Measurements from ENCODE around the gene RAB40B. TPM values are rescaled to one million over a fixed set of nuclear protein-coding genes. Genes with fewer than 3 reads are reported as not detected.

Gene RAB40B
- polyA plus RNA-seq, 1 of the 3 experiments (the other 2 are of a cell fraction) = 20.7 TPM

DNA sequence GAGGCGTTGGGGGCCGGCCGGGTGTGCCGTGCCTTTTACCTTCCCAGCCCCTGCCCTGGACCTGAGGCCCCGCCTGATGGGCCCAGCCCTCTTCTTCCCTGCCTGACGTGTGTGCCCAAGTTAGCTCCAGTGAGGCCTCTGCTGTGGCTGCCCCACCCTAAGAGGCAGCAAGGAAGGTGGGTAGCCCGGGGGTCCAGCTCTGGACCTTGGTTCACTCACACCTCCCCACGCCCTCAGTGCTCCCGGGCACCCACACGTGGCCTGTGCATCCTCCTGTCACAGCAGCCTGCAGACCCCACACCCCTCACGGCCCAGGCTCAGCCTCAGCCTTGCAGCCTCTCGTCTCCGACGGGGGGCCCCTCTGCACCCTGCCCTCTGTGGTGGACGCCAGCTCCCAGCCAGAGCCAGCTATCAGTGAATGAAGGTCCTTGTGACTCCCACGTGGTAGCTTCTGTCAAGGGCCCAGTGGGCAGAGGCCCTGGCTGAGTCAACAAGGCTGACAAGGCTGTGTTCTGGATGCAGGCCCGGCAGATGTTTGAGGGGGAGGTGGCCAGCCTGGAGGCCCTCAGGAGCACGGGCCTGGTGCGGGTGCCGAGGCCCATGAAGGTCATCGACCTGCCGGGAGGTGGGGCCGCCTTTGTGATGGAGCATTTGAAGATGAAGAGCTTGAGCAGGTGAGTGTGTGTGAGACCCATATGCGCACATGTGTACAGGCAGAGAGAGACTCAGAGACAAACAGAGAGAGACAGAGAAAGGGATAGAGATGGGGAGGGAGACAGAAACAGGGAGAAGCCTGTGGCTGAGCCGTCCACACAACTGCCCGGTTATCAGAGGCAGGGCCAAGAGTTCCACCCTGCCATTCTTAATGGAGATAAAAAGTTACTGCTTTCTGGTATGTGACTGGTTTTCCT, 39.7 kb upstream of the RAB40B start:
- Histone ChIP-seq H3K27me3 (ENCODE audit: insufficient read depth) (no peaks in the 10 kb centered on the region), H3K27ac (ENCODE audit: low read depth in 2 of 2, low read length in 1 of 2) (no peak overlapping the region), H2AFZ (ENCODE audit: low read depth) (no peak overlapping the region), H3F3A (replicated peaks; ENCODE audit: insufficient read depth) (no peaks in the 10 kb centered on the region), H4K20me1 (ENCODE audit: insufficient read depth) (no peaks in the 10 kb centered on the region), H3K9me3 (peaks cover 12% of the 10 kb centered on the region; the same call in 1 of the 2 replicates), H3K36me3 (replicated peaks in 1 of 2; ENCODE audit: control insufficient read depth in 1 of 2, insufficient read depth in 2 of 2, low read length in 1 of 2) (peaks cover 17 to 42% of the 10 kb centered on the region in 2 experiments), H3K9ac (no peak overlapping the region), H3K4me3 (ENCODE audit: low read depth in 2 of 2, low read length in 1 of 2) (no peak overlapping the region), H3K9me2 (no peaks in the 10 kb centered on the region), H3K79me2 (ENCODE audit: insufficient read depth) (no peaks in the 10 kb centered on the region), H3K4me1 (ENCODE audit: control insufficient read depth in 1 of 2, insufficient read depth in 2 of 2, low read depth in 1 of 2, low read length in 1 of 2) (peaks cover 0 to 3% of the 10 kb centered on the region in 2 experiments; a peak in 1 of 4 replicates), H3K4me2 (no peak overlapping the region)
- TF ChIP-seq FOSL2 (IDR thresholded peaks at IDR 0.05; ENCODE audit: borderline replicate concordance, low read depth) (no peak), RFX5 (IDR thresholded peaks at IDR 0.05; ENCODE audit: low read length) (no peak), USF2 (IDR thresholded peaks at IDR 0.05; ENCODE audit: borderline replicate concordance, low read depth, low read length) (no peak), FOXJ3 (CRISPR knock-in tag; IDR thresholded peaks at IDR 0.05) (no peak), POLR2AphosphoS5 (IDR thresholded peaks at IDR 0.05; ENCODE audit: low read depth, low read length) (no peak), TAF1 (IDR thresholded peaks at IDR 0.05; ENCODE audit: borderline replicate concordance, low read depth, low read length) (no peak), USF1 (IDR thresholded peaks at IDR 0.05; ENCODE audit: borderline replicate concordance, low read depth) (no peak), RCOR1 (IDR thresholded peaks at IDR 0.05; ENCODE audit: low read length) (no peak), EZH2phosphoT487 (IDR thresholded peaks at IDR 0.05; ENCODE audit: borderline replicate concordance, low read depth) (no peak), MXI1 (IDR thresholded peaks at IDR 0.05; ENCODE audit: low read depth, low read length) (no peak), NRF1 (IDR thresholded peaks at IDR 0.05; ENCODE audit: low read depth, low read length) (no peak), ELF1 (IDR thresholded peaks at IDR 0.05) (no peak), EP300 (IDR thresholded peaks at IDR 0.05; ENCODE audit: borderline replicate concordance in 1 of 2, low read depth in 1 of 2, low read length in 1 of 2) (no peak), GATA2 (CRISPR knock-in tag; IDR thresholded peaks at IDR 0.05) (no peak), NFIC (IDR thresholded peaks at IDR 0.05; ENCODE audit: borderline replicate concordance) (no peak)
- TF ChIP-seq, protein P1, sequence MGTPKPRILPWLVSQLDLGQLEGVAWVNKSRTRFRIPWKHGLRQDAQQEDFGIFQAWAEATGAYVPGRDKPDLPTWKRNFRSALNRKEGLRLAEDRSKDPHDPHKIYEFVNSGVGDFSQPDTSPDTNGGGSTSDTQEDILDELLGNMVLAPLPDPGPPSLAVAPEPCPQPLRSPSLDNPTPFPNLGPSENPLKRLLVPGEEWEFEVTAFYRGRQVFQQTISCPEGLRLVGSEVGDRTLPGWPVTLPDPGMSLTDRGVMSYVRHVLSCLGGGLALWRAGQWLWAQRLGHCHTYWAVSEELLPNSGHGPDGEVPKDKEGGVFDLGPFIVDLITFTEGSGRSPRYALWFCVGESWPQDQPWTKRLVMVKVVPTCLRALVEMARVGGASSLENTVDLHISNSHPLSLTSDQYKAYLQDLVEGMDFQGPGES (IDR thresholded peaks at IDR 0.05; ENCODE audit: low read depth, low read length) = no peak
- TF ChIP-seq, protein P2, sequence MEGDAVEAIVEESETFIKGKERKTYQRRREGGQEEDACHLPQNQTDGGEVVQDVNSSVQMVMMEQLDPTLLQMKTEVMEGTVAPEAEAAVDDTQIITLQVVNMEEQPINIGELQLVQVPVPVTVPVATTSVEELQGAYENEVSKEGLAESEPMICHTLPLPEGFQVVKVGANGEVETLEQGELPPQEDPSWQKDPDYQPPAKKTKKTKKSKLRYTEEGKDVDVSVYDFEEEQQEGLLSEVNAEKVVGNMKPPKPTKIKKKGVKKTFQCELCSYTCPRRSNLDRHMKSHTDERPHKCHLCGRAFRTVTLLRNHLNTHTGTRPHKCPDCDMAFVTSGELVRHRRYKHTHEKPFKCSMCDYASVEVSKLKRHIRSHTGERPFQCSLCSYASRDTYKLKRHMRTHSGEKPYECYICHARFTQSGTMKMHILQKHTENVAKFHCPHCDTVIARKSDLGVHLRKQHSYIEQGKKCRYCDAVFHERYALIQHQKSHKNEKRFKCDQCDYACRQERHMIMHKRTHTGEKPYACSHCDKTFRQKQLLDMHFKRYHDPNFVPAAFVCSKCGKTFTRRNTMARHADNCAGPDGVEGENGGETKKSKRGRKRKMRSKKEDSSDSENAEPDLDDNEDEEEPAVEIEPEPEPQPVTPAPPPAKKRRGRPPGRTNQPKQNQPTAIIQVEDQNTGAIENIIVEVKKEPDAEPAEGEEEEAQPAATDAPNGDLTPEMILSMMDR (IDR thresholded peaks at IDR 0.05) = no peak
- TF ChIP-seq, protein P3, sequence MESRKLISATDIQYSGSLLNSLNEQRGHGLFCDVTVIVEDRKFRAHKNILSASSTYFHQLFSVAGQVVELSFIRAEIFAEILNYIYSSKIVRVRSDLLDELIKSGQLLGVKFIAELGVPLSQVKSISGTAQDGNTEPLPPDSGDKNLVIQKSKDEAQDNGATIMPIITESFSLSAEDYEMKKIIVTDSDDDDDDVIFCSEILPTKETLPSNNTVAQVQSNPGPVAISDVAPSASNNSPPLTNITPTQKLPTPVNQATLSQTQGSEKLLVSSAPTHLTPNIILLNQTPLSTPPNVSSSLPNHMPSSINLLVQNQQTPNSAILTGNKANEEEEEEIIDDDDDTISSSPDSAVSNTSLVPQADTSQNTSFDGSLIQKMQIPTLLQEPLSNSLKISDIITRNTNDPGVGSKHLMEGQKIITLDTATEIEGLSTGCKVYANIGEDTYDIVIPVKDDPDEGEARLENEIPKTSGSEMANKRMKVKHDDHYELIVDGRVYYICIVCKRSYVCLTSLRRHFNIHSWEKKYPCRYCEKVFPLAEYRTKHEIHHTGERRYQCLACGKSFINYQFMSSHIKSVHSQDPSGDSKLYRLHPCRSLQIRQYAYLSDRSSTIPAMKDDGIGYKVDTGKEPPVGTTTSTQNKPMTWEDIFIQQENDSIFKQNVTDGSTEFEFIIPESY (IDR thresholded peaks at IDR 0.05; ENCODE audit: borderline replicate concordance, low read depth) = no peak
- ChIA-PET POLR2A (no interaction called here), CTCF (no interaction called here)
- no peak for DNase-seq
- WGBS (ENCODE audit: low lambda C conversion rate) = 85% methylated on average over 20 of the region's 26 CpGs
